ENCODE results near the gene OVCA2.
A peak's percentile ranks its signal among the peaks of the same experiment; 100 is the strongest.

OVCA2 gene

DNA sequence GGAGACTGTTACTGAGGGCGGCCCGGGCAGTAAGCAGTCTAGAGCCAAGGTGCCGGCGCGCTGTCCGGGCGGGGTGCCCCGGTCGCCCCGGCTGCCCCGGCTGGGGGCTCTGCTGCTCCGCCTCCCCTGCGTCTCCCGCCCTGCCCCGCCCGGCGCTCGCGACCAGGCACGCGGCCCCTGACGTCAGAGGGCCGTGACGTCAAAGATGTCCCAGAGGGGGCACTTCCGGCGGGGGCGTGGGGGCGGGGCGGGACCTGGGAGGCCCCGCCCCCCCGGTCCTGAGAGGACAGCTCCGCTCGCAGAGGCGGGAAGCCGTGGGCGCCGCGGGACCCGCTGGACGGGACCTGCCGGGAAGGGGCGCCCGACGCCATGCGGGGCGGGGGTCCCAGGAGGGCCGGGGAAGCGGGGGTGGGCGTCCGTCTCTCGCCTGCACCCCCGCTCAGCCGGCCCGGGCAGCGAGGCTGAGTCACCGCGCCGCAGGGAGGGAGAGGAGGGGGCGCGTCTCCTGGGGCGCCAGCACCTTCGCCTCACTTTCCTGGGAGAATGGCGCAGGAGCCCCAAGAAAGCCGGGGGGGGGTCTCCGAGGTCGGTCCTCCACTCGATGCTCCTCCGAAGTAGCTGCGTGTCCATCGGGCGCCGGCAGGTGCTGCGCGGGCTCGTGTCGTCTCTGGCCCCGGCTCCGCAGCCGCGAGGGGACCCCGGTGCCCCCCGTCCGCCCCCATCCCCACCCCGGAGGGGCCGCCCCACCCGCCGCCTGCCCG lies 8.7 kb downstream of the OVCA2 start:
- TF ChIP-seq, protein P1, sequence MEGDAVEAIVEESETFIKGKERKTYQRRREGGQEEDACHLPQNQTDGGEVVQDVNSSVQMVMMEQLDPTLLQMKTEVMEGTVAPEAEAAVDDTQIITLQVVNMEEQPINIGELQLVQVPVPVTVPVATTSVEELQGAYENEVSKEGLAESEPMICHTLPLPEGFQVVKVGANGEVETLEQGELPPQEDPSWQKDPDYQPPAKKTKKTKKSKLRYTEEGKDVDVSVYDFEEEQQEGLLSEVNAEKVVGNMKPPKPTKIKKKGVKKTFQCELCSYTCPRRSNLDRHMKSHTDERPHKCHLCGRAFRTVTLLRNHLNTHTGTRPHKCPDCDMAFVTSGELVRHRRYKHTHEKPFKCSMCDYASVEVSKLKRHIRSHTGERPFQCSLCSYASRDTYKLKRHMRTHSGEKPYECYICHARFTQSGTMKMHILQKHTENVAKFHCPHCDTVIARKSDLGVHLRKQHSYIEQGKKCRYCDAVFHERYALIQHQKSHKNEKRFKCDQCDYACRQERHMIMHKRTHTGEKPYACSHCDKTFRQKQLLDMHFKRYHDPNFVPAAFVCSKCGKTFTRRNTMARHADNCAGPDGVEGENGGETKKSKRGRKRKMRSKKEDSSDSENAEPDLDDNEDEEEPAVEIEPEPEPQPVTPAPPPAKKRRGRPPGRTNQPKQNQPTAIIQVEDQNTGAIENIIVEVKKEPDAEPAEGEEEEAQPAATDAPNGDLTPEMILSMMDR (IDR thresholded peaks at IDR 0.05; ENCODE audit: low read depth, low read length, missing control alignments) = no peak
- no peak for DNase-seq (ENCODE audit: low read depth)
- peak overlapping the region; percentile 57 for H3K4me3 ChIP-seq (ENCODE audit: low read depth, low read length)

DNA sequence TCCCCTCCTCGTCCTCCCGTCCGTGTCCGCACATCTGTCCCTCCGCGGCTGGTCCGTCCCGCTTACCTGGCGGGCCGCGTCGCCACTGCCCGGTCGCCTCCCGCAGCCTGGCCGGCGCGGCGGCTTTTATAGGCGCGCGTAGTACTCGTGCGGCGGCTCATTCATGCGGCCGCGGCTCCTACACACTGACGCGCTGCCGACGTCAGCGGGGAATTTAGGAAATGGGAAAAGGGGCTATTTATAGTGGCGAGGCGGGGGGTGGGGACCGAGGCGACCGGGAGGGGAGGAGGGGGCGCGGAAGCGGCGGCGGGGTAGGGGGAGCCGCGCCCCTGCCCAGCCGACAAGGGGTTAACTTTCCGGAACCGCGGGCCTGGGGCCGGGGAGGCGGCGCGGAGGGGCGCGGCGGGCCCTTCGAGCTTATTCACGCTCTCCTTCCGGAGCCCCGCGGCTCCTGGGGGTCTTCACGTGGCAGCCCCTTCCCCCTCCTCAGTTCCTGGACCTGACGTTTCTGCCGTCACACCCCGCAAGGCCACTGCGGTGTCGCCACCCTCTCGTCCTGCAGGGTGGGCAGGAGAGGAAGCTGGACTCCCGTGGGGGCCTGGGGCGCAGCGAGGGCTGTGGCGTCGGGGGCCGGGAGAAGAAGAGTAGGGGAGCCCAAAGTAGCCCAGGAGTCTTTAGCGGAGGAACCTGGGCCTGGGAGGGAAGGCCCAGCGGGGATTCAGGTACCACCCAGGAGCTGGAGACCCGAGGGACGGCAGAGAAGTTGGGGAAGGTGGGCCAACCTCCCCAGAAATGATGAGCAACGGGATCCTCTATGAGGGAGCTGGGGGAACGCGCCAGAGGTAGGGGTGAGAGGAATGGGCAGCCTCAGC lies 9.5 kb downstream of the OVCA2 start:
- H3K4me3 ChIP-seq (ENCODE audit: low read depth, low read length) = no peak overlapping the region
- TF ChIP-seq, protein P1 (IDR thresholded peaks at IDR 0.05; ENCODE audit: low read depth, low read length, missing control alignments) = no peak
- no peak for DNase-seq (ENCODE audit: low read depth)

DNA sequence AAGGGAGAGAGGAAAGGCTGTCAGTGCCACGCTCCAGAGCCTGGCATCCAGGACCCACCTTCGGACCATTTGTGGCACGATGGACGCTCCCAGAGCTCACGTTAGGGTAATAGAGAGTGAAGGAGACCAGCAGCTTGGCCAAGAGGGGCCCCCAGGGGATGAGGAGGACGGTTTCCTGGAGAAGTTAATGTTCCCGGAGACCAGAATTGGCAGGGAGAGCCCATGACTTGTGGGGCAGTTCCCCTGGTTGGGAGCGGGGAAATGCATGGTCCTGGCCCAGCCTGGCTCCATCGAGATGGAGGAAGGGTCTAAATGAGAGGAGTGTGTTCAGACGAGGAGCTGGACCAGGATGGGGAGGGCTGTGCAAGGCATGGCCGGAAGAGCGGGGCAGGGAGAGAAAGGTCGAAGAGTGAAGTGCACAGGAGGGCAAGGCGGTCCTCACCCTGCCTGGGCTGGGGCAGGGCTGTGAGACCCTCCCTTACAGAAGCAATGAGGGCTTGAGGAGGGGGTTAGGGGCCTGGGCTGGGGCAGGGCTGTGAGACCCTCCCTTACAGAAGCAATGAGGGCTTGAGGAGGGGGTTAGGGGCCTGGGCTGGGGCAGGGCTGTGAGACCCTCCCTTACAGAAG lies 10.2 kb downstream of the OVCA2 start:
- no peak for DNase-seq (ENCODE audit: low read depth)
- TF ChIP-seq, protein P1 (IDR thresholded peaks at IDR 0.05; ENCODE audit: low read depth, low read length, missing control alignments) = no peak
- no peak overlapping the region for H3K4me3 ChIP-seq (ENCODE audit: low read depth, low read length)

DNA sequence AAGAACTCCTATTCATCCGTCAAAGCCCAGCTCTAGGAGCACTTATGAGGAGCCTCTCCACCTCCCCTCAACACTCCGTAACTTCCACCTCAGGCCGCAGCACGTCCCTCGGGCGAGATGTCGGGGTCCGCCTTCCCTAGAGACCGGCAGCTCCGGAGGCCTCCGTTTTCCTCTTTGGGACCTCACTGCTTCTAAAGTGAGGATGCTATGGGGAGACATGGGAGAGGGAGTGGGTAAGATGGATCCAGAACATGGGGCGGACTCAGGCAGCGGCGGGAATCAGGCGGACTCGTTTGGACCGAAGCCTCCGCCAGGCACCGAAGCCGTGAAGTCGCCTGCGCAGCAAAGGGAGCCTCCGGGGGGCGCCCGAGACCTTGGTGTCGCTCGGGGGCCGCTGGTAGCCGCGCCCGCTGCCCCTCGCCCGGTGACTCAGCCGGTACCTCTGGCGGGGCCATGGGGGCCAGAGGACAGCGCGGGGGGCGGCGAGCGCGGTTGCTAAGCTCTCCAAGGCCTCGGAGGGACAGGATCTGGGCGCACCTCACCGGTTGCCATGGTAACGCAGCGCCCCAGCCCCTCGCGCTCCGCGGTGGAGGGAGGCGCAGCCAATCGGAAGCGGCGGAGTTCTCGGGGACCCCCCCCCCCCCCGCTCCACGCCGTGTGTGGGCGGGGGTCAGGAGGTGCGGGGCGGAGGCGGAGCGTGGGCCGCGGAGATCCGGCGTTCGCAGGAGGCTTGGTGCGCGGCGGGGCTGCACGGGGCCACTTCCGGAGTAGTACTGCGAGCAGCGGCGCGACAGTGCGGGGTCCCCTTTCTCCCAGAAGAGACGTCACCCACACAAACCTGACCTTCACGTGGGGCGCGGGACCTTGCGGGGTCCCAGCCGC lies 11.8 kb downstream of the OVCA2 start:
- no peak for DNase-seq (ENCODE audit: low read depth)
- H3K4me3 ChIP-seq (ENCODE audit: low read depth, low read length) = peak overlapping the region; percentile 75

DNA sequence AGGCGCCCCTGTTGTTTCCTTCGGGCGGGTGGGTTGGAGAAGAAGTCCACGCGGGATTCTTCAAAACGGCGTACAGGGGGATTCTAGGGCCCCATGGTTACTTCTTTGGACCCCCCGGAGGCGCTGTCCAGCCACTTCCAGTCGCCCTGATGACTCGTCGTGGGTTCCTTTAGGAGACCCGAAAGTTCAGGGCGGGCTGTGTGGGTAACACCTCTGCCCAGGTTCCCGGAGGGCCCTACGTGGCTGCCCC lies 12.4 kb downstream of the OVCA2 start:
- H3K4me3 ChIP-seq (ENCODE audit: low read depth, low read length) = peak overlapping the region; percentile 75
- TF ChIP-seq, protein P1 (IDR thresholded peaks at IDR 0.05; ENCODE audit: low read depth, low read length, missing control alignments) = no peak
- no peak for DNase-seq (ENCODE audit: low read depth)

More for the DNA sequence above, 11.8 kb downstream of the OVCA2 start:
- TF ChIP-seq, protein P1 (IDR thresholded peaks at IDR 0.05; ENCODE audit: low read depth, low read length, missing control alignments) = peak; percentile 70

DNA sequence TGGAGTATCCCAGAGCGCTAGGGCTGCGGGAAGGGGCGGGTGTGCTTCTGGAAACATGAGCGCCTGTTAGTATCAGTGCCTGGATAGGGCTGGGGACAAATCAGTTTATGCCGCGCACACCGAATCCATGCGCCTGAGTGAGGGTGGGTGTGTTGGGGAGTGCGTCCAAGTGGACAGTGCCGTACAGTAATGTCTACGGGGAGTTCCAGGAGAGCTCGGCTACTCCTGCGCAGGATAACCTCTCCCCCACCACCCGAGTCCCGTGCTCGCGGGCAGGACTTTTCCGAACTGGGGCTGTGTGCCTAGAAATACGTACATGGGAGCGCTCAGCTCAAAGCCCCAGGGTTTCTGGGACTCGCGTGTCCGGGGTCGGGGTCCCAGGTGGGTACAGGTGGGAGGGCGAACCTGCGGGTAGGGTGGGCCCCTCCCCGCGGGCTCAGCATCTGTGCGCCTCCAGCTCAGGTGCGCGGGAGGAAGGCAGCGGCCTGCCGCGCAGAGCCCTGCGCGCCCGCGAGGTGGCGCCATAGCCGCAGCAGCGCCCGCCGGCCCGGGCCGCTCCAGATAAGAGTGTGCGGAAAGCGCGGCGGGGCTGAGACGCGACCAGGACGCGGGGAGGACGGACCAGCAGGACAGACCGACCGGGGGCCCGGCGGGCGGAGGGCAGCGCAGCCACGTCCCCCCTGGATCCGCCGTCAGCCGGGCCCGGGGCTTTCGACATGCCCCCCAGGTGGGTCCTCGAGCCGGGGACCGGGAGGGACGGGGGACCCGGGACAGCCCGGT lies 12.9 kb downstream of the OVCA2 start, which contains the start of gene HIC1:
Gene HIC1, plus strand, starts transcription at position 592 of the 780 bp plus-strand sequence. CDS start 1,588 bp downstream, outside the sequence.
- H3K4me3 ChIP-seq (ENCODE audit: low read depth, low read length) = peak within 1 kb of the TSS; percentile 75
- TF ChIP-seq, protein P1 (IDR thresholded peaks at IDR 0.05; ENCODE audit: low read depth, low read length, missing control alignments) = peak; percentile 81
- no peak for DNase-seq (ENCODE audit: low read depth)

Data from GM12864 (cell line).